ENCODE results near the gene KLHL33. TPM values are rescaled to one million over a fixed set of nuclear protein-coding genes. Genes with fewer than 3 reads are reported as not detected.

The KLHL33 gene
- total RNA-seq, 1 experiment from 2014 or later = 0.11 TPM

DNA sequence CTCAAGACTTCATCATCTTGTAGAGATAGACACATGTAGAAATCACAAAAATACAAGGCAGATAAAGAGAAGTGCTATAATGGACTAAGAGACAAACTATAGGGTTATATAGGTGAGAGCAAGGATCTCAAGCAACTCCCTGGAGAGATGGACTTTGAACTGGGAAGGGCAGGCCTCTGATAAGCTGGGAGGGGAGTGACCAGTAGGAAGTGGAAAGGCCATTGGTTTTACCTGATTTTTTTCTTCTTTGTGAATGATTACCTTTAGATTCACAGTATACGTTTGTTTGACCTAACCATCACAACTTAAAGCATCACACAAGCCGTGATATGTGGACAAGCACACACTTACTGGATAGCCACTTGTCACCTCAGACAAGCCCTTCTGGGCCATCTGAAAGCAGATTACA is 17.5 kb downstream of the KLHL33 start:
- Histone ChIP-seq H3F3A (ENCODE audit: insufficient read depth, low read depth) (peaks cover 4% of the 10 kb centered on the region; the same call in 1 of the 2 replicates), H4K20me1 (ENCODE audit: insufficient read depth) (no peaks in the 10 kb centered on the region), H3K79me2 (ENCODE audit: low read depth) (no peaks in the 10 kb centered on the region), H3K9me2 (ENCODE audit: insufficient read depth) (no peaks in the 10 kb centered on the region), H3K4me1 (replicated peaks; ENCODE audit: insufficient read depth) (no peaks in the 10 kb centered on the region), H3K4me2 (no peak overlapping the region), H3K36me3 (ENCODE audit: low read depth) (no peaks in the 10 kb centered on the region), H3K4me3 (no peak overlapping the region), H3K27me3 (ENCODE audit: insufficient read depth, low read depth) (no peaks in the 10 kb centered on the region), H3K27ac (no peak overlapping the region), H2AFZ (no peak overlapping the region), H3K9me3 (ENCODE audit: insufficient read depth, low read depth) (no peaks in the 10 kb centered on the region)
- intact Hi-C loops (cut with micrococcal nuclease; ENCODE audit: unreplicated experiment) = loop anchor here (10.0 kb wide), 1 partner anchor 186 kb away; no protein-coding TSS in a partner anchor
- ChIA-PET CTCF (no interaction called here), POLR2A (ENCODE audit: unreplicated experiment) (no interaction called here)
- BruUV-seq (replicated peaks) = no TSS peak
- DNase-seq = no peak
- no peak for TF ChIP-seq EZH2 (IDR thresholded peaks at IDR 0.05; ENCODE audit: low read depth)
- TF ChIP-seq, protein P1, sequence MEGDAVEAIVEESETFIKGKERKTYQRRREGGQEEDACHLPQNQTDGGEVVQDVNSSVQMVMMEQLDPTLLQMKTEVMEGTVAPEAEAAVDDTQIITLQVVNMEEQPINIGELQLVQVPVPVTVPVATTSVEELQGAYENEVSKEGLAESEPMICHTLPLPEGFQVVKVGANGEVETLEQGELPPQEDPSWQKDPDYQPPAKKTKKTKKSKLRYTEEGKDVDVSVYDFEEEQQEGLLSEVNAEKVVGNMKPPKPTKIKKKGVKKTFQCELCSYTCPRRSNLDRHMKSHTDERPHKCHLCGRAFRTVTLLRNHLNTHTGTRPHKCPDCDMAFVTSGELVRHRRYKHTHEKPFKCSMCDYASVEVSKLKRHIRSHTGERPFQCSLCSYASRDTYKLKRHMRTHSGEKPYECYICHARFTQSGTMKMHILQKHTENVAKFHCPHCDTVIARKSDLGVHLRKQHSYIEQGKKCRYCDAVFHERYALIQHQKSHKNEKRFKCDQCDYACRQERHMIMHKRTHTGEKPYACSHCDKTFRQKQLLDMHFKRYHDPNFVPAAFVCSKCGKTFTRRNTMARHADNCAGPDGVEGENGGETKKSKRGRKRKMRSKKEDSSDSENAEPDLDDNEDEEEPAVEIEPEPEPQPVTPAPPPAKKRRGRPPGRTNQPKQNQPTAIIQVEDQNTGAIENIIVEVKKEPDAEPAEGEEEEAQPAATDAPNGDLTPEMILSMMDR (conservative IDR thresholded peaks at IDR 0.05) = no peak

DNA sequence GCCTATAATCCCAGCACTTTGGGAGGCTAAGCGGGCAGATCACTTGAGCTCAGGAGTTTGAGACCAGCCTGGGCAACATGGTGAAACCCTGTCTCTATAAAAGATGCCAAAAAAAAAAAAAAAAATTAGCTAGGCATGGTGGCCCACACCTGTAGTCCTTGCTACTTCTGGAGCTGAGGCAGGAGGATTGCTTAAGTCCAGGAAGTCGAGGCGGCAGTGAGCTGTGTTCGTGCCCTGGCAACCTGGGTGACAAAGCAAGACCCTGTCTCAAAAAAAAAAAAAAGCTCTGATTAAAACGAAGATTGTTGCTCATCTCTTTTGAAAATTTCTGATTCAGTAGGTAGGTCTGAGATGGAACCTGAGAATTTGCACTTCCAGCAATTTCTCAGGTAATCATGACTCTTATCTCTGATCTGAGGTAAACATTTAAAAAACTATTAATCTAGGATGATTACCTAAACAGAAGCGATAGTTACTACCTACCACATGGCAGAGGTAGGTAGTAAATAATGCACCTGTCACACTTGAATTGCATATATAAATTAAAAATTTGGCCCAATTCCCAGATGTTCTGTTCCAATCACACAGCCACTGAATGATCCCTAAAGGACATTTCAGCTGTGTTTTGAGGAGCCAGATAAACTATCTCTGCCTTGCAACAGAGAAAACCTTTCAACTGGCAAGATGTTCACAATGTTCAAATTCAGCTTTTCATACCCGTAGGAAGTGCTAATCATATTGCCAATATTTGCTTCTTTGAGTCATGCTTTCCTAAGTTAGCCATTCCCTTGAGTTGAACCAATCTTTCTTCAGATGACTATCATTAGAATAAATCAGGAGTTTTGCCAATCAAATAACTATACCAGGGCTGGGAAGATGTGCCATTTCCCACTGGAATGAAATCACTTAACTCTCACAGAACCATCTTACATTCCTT is 18.4 kb downstream of the KLHL33 start:
- H3K4me3 ChIP-seq = no peak overlapping the region
- intact Hi-C loops (cut with micrococcal nuclease; ENCODE audit: unreplicated experiment) = loop anchor here (10.0 kb wide), 1 partner anchor 187 kb away; no protein-coding TSS in a partner anchor

DNA sequence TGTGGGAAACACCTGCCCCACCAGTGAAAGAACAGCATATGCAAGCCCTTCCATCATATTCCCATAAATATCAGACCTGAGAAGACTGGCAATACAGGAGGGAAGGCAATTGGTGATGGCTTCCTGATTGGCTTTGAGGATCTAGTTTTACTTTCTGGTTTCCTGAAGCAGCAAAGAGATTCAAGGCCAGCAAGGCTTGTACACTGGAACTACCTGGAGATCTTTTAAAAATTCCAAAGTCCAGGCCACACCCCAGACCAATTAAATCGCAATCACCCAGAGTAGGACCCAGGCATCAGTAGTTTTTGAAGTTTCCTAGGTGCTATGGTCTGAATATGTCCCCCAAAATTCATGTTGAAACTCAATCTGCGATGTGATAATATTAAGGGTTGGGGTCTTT is 19.7 kb downstream of the KLHL33 start:
- H3K4me1 ChIP-seq (replicated peaks; ENCODE audit: insufficient read depth) = peaks cover 7% of the 10 kb centered on the region; the same call in 1 of the 2 replicates
- H3K79me2 ChIP-seq (ENCODE audit: low read depth) = peaks cover 13% of the 10 kb centered on the region
- no peak for DNase-seq
- peaks cover 5% of the 10 kb centered on the region; the same call in 1 of the 2 replicates for H3F3A ChIP-seq (ENCODE audit: insufficient read depth, low read depth)
- TF ChIP-seq EZH2 (IDR thresholded peaks at IDR 0.05; ENCODE audit: low read depth) = no peak
- TF ChIP-seq, protein P1 (conservative IDR thresholded peaks at IDR 0.05) = no peak
- no TSS peak for BruUV-seq (replicated peaks)
- no peaks in the 10 kb centered on the region for H4K20me1 ChIP-seq (ENCODE audit: insufficient read depth)
- H2AFZ ChIP-seq = no peak overlapping the region
- H3K27me3 ChIP-seq (ENCODE audit: insufficient read depth, low read depth) = no peaks in the 10 kb centered on the region
- ChIA-PET POLR2A (ENCODE audit: unreplicated experiment) (interaction anchor here (0.6 to 0.7 kb wide), 3 partner anchors 15 to 268 kb away, joined by 3 to 8 read pairs (median 6); partner anchors contain the start of genes APEX1 and RNASE4), CTCF (interaction anchor here (0.6 to 1.2 kb wide), 3 partner anchors 37 to 197 kb away, joined by 3 to 5 read pairs (median 3); no protein-coding TSS in a partner anchor)
- no peak overlapping the region for H3K4me3 ChIP-seq
- no peaks in the 10 kb centered on the region for H3K9me2 ChIP-seq (ENCODE audit: insufficient read depth)
- no peak overlapping the region for H3K27ac ChIP-seq
- H3K9me3 ChIP-seq (ENCODE audit: insufficient read depth, low read depth) = no peaks in the 10 kb centered on the region
- H3K36me3 ChIP-seq (ENCODE audit: low read depth) = no peaks in the 10 kb centered on the region
- H3K4me2 ChIP-seq = no peak overlapping the region
- intact Hi-C loops (cut with micrococcal nuclease; ENCODE audit: unreplicated experiment) = loop anchor here (10.0 kb wide), 1 partner anchor 189 kb away; no protein-coding TSS in a partner anchor

More for the DNA sequence above, 18.4 kb downstream of the KLHL33 start:
- no peak overlapping the region for H3K27ac ChIP-seq
- no peak for TF ChIP-seq EZH2 (IDR thresholded peaks at IDR 0.05; ENCODE audit: low read depth)
- TF ChIP-seq, protein P1 (conservative IDR thresholded peaks at IDR 0.05) = no peak
- no peaks in the 10 kb centered on the region for H3K79me2 ChIP-seq (ENCODE audit: low read depth)
- no peaks in the 10 kb centered on the region for H3K27me3 ChIP-seq (ENCODE audit: insufficient read depth, low read depth)
- no peaks in the 10 kb centered on the region for H3K9me2 ChIP-seq (ENCODE audit: insufficient read depth)
- no peak overlapping the region for H2AFZ ChIP-seq
- no peaks in the 10 kb centered on the region for H3K9me3 ChIP-seq (ENCODE audit: insufficient read depth, low read depth)
- BruUV-seq (replicated peaks) = no TSS peak
- H3F3A ChIP-seq (ENCODE audit: insufficient read depth, low read depth) = peaks cover 5% of the 10 kb centered on the region; the same call in 1 of the 2 replicates
- H3K4me1 ChIP-seq (replicated peaks; ENCODE audit: insufficient read depth) = no peaks in the 10 kb centered on the region
- ChIA-PET CTCF (interaction anchor here (0.6 to 1.0 kb wide), 2 partner anchors 161 to 190 kb away, joined by 3 to 5 read pairs; no protein-coding TSS in a partner anchor), POLR2A (ENCODE audit: unreplicated experiment) (interaction anchor here (0.5 kb wide), 1 partner anchor 739 kb away, joined by 3 read pairs; the partner anchor contains the start of gene OR5AU1)
- DNase-seq = no peak
- H4K20me1 ChIP-seq (ENCODE audit: insufficient read depth) = no peaks in the 10 kb centered on the region
- H3K4me2 ChIP-seq = no peak overlapping the region
- no peaks in the 10 kb centered on the region for H3K36me3 ChIP-seq (ENCODE audit: low read depth)

Measured in PC-9 (cell line).